SK-N-SH (cell line): ENCODE measurements around the gene GALM. TPM values are rescaled to one million over a fixed set of nuclear protein-coding genes. Genes with fewer than 3 reads are reported as not detected.
A peak's percentile ranks its signal among the peaks of the same experiment; 100 is the strongest.

Source experiments
- CTCF ChIA-PET: fragments of 300-600, 350-600 bp; formaldehyde crosslinking; extraction: SDS; loops from one replicate; lab custom pipeline; 2021; lab: Yijun Ruan, JAX
- POLR2A ChIA-PET: fragments of 350-600 bp; sonication (Branson Sonifier 250); formaldehyde crosslinking; extraction: SDS; loops from one replicate; lab custom pipeline; 2020; ENCODE audit warnings: antibody characterized with exemption, inconsistent platforms; lab: Yijun Ruan, JAX
- DNase-seq: peaks from one replicate; pipeline ENCODE4 v3.0.0; 2012
- H2AFZ ChIP-seq: fragments of 200-600 bp; sonication (generic); 2 replicates; pipeline ENCODE4 v1.8.1; 2016; ENCODE audit warnings: antibody characterized with exemption, mild to moderate bottlenecking, low read depth
- H3F3A ChIP-seq: fragments of 200-600 bp; sonication (generic); replicated peaks from 2 replicates; pipeline ENCODE3; 2016; ENCODE audit warnings: antibody characterized with exemption, mild to moderate bottlenecking; ENCODE audit not compliant: insufficient read depth
- H3K27ac ChIP-seq, 2 experiments: fragments of 200-500 bp in 1 of 2; fragments of 200-600 bp in 1 of 2; sonication (Bioruptor generic) in 1 of 2; sonication (generic), shearing (Covaris generic) in 1 of 2; 2 replicates each; pipeline versions ENCODE4 v1.5.1 to v1.6.1; 2014 to 2016; ENCODE audit warnings: low read depth in 2 of 2, inconsistent platforms in 1 of 2, low read length in 1 of 2, mild to moderate bottlenecking in 1 of 2, mixed read lengths in 1 of 2
- H3K27me3 ChIP-seq: fragments of 200-600 bp; sonication (generic), shearing (Covaris generic); 2 replicates; pipeline ENCODE4 v1.6.1; 2016; ENCODE audit warnings: mixed run types; ENCODE audit not compliant: insufficient read depth
- H3K36me3 ChIP-seq, 2 experiments: fragments of 200-500 bp in 1 of 2; fragments of 200-600 bp in 1 of 2; sonication (Bioruptor generic) in 1 of 2; sonication (generic) in 1 of 2; replicated peaks in 1 of 2; 2 replicates each; pipeline versions ENCODE3 to v1.5.1; 2014 to 2016; ENCODE audit warnings: low read length in 1 of 2, mild to moderate bottlenecking in 1 of 2; ENCODE audit not compliant: insufficient read depth in 2 of 2, control insufficient read depth in 1 of 2
- H3K4me1 ChIP-seq, 2 experiments: fragments of 200-500 bp in 1 of 2; fragments of 200-600 bp in 1 of 2; sonication (Bioruptor generic) in 1 of 2; sonication (generic), shearing (Covaris generic) in 1 of 2; 2 replicates each; pipeline versions ENCODE4 v1.5.1 to v1.6.1; 2014 to 2016; ENCODE audit warnings: low read depth in 1 of 2, low read length in 1 of 2, mixed run types in 1 of 2; ENCODE audit not compliant: insufficient read depth in 2 of 2, control insufficient read depth in 1 of 2
- H3K4me2 ChIP-seq: fragments of 200-600 bp; sonication (generic), shearing (Covaris generic); 2 replicates; pipeline ENCODE4 v1.6.1; 2017; ENCODE audit warnings: mixed run types
- H3K4me3 ChIP-seq, 2 experiments: fragments of 200-500 bp in 1 of 2; fragments of 200-600 bp in 1 of 2; sonication (Bioruptor generic) in 1 of 2; sonication (generic), shearing (Covaris generic) in 1 of 2; 2 replicates each; pipeline versions ENCODE4 v1.5.1 to v1.8.1; 2014 to 2016; ENCODE audit warnings: low read depth in 2 of 2, inconsistent platforms in 1 of 2, low read length in 1 of 2, mild to moderate bottlenecking in 1 of 2, mixed read lengths in 1 of 2, moderate library complexity in 1 of 2
- H3K79me2 ChIP-seq: fragments of 200-600 bp; sonication (generic); 2 replicates; pipeline ENCODE4 v1.8.1; 2017; ENCODE audit warnings: mild to moderate bottlenecking; ENCODE audit not compliant: insufficient read depth
- H3K9ac ChIP-seq: fragments of 200-600 bp; sonication (generic); 2 replicates; pipeline ENCODE4 v1.6.1; 2017; ENCODE audit warnings: mixed run types
- H3K9me2 ChIP-seq: fragments of 200-600 bp; sonication (generic); 2 replicates; pipeline ENCODE4 v1.6.1; 2017; ENCODE audit warnings: mixed run types
- H3K9me3 ChIP-seq: fragments of 200-600 bp; sonication (generic); 2 replicates; pipeline ENCODE4 v1.6.1; 2017; ENCODE audit warnings: mixed run types, mild to moderate bottlenecking, moderate library complexity
- H4K20me1 ChIP-seq: fragments of 200-600 bp; sonication (generic); 2 replicates; pipeline ENCODE4 v1.6.1; 2017; ENCODE audit warnings: mild to moderate bottlenecking, mixed run types; ENCODE audit not compliant: insufficient read depth
- FOXM1 ChIP-seq: IDR thresholded peaks from 2 replicates; pipeline ENCODE4 v1.4.0; 2012; ENCODE audit warnings: low read depth, mild to moderate bottlenecking
- NFIC ChIP-seq: IDR thresholded peaks from 2 replicates; pipeline ENCODE4 v1.4.0; 2012; ENCODE audit warnings: borderline replicate concordance
- NRF1 ChIP-seq: IDR thresholded peaks from 2 replicates; pipeline ENCODE4 v1.6.1; 2012; ENCODE audit warnings: low read depth, mild to moderate bottlenecking, low read length
- PBX3 ChIP-seq: IDR thresholded peaks from 2 replicates; pipeline ENCODE4; 2012
- RAD21 ChIP-seq: IDR thresholded peaks from 2 replicates; pipeline ENCODE4 v1.6.1; 2012; ENCODE audit warnings: mild to moderate bottlenecking, low read length
- TCF12 ChIP-seq: IDR thresholded peaks from 2 replicates; pipeline ENCODE4 v1.4.0; 2012
- YY1 ChIP-seq: IDR thresholded peaks from 2 replicates; pipeline ENCODE4 v1.4.0; 2012; ENCODE audit warnings: low read depth, mild to moderate bottlenecking
- WGBS: methylation state at CpG from one replicate; pipeline ENCODE4 v1.1.6; 2017; ENCODE audit warnings: low lambda C conversion rate; 5-methylcytosine and 5-hydroxymethylcytosine counted together
- polyA plus RNA-seq, 3 experiments: library from polyadenylated mRNA; depleted of rRNA; stranded (reverse); fragments of >200 nt; gene quantifications; 2 replicates each; pipeline ENCODE4 v1.2.3, GENCODE V29; 2012

Gene GALM
- polyA plus RNA-seq, 1 of the 3 experiments (the other 2 are of a cell fraction): 17.9 TPM

- H4K20me1 ChIP-seq: no peaks in the 10 kb centered on the region
- no peaks in the 10 kb centered on the region for H3K36me3 ChIP-seq
- TF ChIP-seq RAD21 (no peak), NRF1 (no peak), FOXM1 (no peak)
- H3K27me3 ChIP-seq: no peaks in the 10 kb centered on the region
- no peaks in the 10 kb centered on the region for H3K9me2 ChIP-seq
- H3K4me2 ChIP-seq: no peak overlapping the region
- DNase-seq: no peak
- H2AFZ ChIP-seq: no peak overlapping the region
- ChIA-PET CTCF (no interaction called here), POLR2A (interaction anchor here (0.6 kb wide), 1 partner anchor 98 kb away, joined by 3 read pairs; the partner anchor contains the start of gene HNRNPLL)
- no peaks in the 10 kb centered on the region for H3K9me3 ChIP-seq
- H3F3A ChIP-seq: peaks cover 13% of the 10 kb centered on the region
- peaks cover 0 to 7% of the 10 kb centered on the region in 2 experiments; a peak in 2 of 4 replicates for H3K4me1 ChIP-seq
- H3K27ac ChIP-seq: no peak overlapping the region
- no peak overlapping the region for H3K4me3 ChIP-seq
- H3K9ac ChIP-seq: no peak overlapping the region
- no peaks in the 10 kb centered on the region for H3K79me2 ChIP-seq
- 92% methylated on average over 9 of the region's 9 CpGs for WGBS
These were observed 34.3 kb downstream of the GALM start for GRCh38 chr2:38700113-38700785.

GRCh38 chr2:38700881-38701458, 35.1 kb downstream of the GALM start:
- no peak for DNase-seq
- Histone ChIP-seq H3K9me2 (no peaks in the 10 kb centered on the region), H2AFZ (no peak overlapping the region), H3K27me3 (no peaks in the 10 kb centered on the region), H3K4me3 (no peak overlapping the region), H3K79me2 (no peaks in the 10 kb centered on the region), H3K9ac (no peak overlapping the region), H3K27ac (no peak overlapping the region), H3K4me2 (no peak overlapping the region), H3K36me3 (no peaks in the 10 kb centered on the region), H3K9me3 (no peaks in the 10 kb centered on the region), H4K20me1 (no peaks in the 10 kb centered on the region), H3K4me1 (peaks cover 0 to 7% of the 10 kb centered on the region in 2 experiments; a peak in 2 of 4 replicates), H3F3A (peaks cover 13% of the 10 kb centered on the region)
- ChIA-PET CTCF (no interaction called here), POLR2A (interaction anchor here (0.6 kb wide), 1 partner anchor 99 kb away, joined by 3 read pairs; the partner anchor contains the start of gene HNRNPLL)
- TF ChIP-seq PBX3 (peak; percentile 27; the same call in 1 of the 2 replicates), TCF12 (peak; percentile 34; the same call in 1 of the 2 replicates), NFIC (no peak)

- no peaks in the 10 kb centered on the region for H4K20me1 ChIP-seq
- 88% methylated on average over 4 of the region's 4 CpGs for WGBS
- ChIA-PET POLR2A (no interaction called here), CTCF (no interaction called here)
- no peak for DNase-seq
- H3K4me2 ChIP-seq: no peak overlapping the region
- H2AFZ ChIP-seq: no peak overlapping the region
- no peaks in the 10 kb centered on the region for H3K9me3 ChIP-seq
- H3K27ac ChIP-seq: no peak overlapping the region
- no peak for TF ChIP-seq YY1
- no peaks in the 10 kb centered on the region for H3K36me3 ChIP-seq
- H3K4me3 ChIP-seq: no peak overlapping the region
- H3K9me2 ChIP-seq: no peaks in the 10 kb centered on the region
- H3K27me3 ChIP-seq: no peaks in the 10 kb centered on the region
- H3F3A ChIP-seq: peaks cover 13% of the 10 kb centered on the region
- H3K9ac ChIP-seq: no peak overlapping the region
- H3K4me1 ChIP-seq: peaks cover 0 to 7% of the 10 kb centered on the region in 2 experiments; a peak in 2 of 4 replicates
- H3K79me2 ChIP-seq: no peaks in the 10 kb centered on the region
These were observed 35.6 kb downstream of the GALM start for GRCh38 chr2:38701542-38701941.
